ENCODE results near the gene PARD3.
"Not testable (repeated sequence)": the region's sequence is repeated elsewhere in the genome, so short reads cannot be mapped to it uniquely, and the experiment has no call there.

PARD3 gene

DNA sequence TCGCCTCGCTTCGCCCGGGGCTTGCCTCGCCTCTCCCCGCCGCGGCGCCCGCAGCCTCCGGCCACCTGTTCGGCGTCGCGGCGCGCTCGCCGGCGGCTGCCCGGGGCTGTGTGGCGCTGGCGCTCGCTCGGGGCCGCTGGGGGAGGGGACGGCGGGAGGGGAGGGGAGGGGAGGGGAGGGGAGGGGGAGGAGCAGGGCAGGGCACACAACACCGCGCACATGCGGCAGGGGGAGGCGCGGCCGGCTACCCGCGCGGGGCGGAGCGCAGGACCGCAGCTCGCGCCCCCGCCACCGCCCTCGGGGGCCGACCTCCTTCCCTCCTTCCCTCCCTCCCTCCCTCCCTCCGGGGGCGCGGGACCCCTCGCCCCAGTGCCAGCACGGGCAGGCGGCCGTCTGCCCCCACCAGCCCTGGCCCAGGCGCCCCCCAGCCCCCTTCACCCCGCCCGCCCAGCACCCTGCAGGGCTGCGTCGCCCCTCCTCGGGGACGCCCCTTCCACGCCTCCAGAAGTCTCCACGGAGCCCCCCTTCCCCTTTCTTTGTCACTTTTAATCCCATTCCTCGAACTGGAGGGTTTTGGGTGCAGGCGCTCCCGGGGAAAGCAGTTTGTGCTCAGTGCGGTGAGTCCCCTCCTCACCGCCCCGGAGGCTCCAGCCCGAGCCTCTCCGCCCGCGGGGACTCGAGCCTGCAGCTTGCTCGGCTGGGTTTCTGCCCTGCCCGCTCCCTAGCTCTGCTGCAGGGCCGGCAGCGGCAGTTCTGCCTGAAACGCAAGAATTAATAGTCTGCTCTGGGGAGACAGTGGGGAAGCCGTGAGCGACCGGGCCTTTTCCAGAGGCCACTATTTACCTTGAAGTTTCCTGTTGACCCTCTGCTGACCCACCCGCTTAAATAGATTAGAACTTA, at the start of gene PARD3:
Gene PARD3 (minus strand): TSS at position 112 of the 900 bp plus-strand sequence. CDS start 301 bp downstream, outside the sequence.
- peak; percentile 89 for DNase-seq

DNA sequence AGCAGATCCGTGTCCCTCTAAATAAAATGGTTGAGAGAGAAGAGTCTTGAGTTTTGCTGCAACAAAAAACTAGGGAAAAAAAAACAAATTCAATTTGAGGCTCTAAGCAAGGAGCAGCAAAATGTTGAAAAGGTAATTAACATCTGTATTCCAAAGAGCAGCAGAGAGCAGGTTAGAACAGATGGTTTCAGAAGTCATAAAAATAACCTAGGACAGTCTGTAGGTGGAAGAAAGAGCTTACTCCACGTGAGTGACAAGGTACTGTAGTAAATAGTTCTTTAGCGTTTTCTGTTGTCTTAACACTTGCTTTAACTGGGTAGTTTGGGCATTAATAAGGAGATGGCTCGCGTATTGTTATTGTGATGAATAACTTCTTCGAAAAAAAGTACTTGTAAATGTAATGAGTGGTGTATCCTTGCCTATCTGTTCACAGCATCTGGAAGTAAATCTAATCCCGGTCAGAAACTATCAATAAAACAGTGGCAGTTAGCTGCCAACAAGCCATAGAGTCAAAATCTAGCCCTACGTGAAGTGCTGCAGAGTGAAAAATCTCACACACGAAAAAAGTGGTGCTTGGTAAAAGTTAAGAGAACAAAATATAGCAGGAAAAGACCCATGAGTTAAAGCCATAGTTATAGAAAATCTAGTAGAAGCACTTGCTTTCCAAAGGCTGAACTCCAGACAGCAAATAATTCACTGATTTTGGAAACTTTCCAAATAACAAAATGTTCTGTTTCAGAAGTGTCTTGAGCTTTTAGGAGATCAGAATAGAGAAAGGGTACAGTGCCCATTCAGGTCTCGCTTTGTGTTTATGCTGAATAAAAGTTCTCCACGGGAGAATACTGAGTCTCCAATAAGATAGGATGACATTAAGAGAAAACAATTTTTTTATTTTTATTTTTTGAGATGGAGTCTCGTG, 49.3 kb upstream of the PARD3 start:
- DNase-seq, result no peak

DNA sequence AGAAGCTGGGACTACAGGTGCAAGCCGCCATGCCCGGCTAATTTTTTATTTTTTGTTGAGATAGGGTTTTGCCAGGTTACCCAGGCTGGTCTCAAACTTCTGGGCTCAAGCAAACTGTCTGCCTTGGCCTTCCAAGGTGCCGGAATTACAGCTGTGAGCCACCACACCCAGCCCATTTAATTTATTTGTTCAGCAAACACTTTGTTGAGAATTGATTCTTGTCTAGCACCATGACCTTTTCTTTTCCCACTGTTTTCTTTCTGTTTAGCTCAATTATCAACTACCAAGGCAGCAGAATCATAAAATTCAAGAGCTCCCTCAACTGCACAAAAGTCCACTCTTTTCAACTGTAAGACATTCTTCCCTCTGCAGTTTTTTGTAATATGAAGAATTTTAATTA, 47.8 kb upstream of the PARD3 start:
- DNase-seq, result no peak

DNA sequence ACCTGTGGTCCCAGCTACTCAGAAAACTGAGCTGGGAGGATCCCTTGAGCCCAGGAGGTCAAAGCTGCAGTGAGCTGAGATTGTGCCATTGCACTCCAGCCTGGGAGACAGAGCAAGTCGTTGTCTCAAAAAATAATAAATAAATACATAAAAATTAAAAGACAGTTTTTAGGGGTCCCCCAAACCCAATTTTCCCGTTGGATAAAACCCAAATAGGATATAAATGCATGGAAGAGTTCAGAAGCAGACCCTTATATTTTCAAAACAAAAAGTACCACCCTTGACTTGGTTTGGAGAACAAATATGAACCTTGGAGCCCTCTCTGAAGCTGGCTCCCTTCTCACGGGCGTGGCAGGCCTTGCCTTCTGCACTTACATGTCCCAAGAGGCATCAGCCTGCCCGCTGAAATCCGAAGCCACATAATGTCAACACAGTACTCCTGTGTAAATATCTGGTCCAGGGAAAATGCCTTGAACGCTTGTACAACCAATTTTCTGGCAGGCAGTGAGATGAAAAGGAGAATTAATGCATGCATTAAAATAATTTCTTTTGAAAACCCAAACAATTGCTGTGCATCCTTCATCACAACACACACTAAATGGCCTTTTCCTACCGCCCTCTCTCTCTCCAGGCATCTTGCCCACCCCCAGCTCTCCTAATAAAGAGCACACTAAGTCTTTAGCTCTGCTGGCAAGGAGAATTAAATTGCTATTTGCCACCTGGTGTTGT, 46.4 kb upstream of the PARD3 start:
- DNase-seq, result no peak

DNA sequence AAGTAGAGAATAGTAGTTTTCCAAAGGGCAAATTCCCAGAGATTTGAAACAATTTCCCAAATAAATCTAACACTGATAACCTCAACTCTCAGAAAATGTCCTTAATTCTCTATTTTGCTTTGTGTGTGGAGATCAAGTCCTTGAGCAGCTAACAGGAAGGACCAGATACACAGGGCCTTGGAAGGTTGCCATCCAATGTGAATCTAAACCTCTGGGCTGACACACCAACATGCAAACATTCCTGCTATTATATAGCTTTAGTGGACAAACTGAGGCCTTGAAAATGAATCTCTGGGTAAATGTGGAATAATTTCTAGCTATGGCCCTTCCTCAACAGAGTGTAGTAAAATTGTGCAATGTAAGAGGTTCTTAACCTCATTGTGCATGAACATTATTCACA, 44.1 kb upstream of the PARD3 start:
- DNase-seq, result no peak

DNA sequence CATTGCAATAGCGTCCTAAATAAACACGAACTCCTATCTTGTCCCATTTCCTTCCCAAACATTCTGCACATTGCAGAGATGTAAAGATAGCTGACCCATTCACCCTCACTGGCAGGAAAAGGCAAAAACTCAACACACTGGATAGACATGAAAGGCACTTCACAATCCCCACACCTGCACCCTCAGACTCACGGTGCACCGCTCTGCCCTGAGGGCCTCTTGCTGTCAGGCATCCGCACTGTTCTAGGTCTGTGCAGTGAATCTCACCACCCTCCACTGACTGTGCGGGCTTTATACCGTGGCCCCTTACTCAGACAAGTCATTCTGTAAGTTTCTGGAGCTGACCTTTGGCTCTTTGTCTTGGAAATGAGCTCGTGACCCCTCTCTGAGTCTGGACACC, 42.9 kb upstream of the PARD3 start:
- DNase-seq, result peak; percentile 53

DNA sequence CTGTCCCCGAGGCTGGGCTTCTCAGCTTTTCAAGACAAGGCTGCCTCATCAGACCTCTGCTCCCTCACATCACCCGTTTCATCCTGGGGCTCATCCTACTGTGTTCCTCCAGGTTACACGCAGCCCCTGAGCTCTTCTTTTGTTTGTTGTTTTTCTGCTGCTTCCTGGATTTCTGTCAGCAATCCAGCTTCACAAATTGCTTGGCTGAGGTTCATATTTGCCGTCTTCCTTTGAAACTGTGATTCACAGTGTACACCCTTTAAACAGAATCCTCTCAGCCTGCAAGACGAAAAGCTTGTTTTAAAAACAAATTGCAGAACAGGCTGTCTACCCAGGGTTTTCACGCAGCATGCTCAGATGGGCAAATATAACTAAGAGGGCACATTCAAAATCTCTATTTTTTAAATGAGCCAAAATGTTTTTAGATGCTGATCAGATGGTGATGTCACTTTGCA, 39.1 kb upstream of the PARD3 start:
- no peak for DNase-seq

DNA sequence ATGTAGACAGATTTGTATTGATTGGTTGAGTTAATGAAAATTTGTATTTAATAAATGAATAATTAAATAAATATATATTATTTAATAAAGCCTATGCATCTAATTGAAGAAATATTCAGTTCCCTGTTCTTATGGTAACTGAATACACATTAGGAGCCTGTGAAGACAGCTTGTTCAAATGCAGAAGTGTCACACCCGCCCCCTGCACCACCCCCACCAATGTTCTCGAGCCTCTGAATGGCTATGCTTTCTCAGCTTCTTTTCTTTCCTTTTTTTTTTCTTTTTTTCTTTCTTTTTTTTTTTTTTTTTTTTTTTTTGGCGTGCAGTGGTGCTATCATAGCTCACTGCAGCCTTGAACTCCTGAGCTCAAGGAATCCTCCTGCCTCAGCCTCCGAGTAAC, 38.3 kb upstream of the PARD3 start:
- no peak for DNase-seq

DNA sequence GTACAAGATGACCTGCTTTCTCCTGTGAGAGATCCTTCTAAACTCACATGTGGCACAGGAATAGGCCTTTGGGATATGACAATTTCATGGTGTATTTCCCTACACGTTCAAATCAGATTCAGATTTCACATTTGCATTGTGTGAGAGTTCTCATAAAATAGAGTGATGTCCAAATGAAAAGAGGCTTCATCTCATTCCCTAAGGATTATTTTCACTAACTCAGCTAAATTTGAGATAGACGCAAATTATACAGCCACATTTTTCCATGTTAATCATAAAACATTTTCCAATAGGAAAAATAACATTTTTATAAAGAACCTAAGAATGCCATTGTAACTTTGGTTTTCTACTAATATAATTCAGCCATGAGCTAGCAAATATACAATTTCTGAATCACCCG, 35.5 kb upstream of the PARD3 start:
- no peak for DNase-seq

DNA sequence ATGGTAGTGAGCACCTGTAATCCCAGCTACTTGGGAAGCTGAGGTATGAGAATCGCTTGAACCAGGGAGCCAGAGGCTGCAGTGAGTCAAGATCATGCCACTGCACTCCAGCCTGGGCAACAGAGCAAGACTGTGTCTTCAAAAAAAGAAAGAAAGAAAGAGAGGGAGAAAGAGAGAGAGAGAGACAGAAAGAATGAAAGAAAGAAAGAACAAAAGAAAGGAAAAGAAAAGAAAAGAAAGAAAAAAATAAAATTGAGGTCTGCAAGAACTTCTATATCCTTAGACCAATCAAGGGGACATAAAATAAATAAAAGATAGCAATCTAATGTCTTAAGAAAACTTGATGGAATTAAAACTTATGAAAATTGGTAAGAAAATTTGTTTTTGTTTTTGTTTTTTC, 34.9 kb upstream of the PARD3 start:
- no peak for DNase-seq

DNA sequence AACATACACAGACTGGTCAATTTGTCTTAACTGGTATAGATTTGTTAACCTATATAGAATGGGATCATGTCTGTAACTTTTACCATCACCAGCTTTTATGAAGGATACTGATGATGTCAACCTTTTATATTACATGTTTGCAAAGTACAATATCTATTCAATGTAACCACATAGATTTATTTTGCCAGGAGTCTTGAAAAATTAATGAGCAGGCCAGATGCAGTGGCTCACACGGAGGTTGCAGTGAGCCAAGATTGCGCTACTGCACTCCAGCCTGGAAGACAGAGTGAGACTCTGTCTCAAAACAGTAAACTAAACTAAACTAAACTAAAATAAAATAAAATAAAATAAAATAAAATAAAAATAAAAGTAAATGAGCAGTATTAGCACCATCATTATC, 30.0 kb upstream of the PARD3 start:
- no peak for DNase-seq

DNA sequence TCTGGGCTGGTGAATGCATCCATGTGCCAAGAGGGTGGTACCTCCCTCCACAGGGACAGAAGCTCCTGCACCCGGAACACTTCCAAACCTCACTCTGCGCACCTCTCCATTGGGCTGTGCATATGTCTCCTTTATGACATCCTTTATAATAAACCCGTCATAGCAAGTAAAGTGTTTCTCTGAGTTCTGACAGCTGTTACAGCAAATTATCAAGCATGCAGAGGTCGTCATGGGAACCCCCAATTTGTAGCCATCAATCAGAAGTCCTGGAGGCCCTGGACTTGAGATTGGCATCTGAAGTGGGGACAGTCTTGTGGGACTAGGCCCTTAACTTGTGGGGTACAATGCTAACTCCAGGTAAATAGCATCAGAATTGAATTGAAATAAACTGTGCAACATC, 29.4 kb upstream of the PARD3 start:
- DNase-seq, result no peak

DNA sequence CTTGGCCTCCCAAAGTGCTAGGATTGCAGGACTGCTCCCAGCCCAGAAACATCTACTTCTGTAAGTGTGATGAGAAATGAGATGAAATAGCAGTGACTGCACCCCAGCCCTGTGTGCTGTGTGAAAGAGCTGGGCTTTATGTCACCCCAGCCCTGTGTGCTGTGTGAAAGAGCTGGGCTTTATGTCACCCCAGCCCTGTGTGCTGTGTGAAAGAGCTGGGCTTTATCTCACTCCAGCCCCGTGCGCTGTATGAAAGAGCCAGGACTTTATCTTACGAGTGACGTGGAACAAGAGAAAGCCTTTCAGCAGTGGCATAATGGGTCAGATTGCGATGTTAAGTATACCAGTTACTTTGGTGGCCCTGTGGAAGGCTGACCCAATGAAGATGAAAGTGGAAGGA, 28.4 kb upstream of the PARD3 start:
- DNase-seq, result not testable (repeated sequence)

DNA sequence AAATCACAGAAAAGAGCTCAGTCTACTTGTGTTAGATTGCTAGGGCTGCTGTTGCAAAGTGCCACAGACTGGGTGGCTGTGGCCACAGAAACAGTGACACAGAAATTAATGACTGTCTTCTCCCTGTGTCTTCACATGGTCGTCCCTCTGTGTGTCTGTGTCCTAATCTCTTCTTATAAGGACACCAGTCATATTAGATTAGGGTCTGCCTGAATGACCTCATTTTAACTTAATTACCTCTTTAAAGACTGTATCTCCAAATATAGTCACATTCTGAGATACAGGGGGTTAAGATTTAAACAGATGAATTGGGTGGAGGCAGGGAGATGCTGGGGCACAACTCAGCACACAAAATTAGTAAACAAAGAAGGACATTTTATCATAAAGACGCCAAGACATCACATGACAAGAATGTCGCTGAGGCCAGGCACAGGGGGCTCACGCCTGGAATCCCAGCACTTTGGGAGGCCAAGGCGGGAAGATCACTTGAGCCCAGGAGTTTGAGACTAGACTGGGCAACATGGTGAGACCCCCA, 23.3 kb upstream of the PARD3 start:
- no peak for DNase-seq

DNA sequence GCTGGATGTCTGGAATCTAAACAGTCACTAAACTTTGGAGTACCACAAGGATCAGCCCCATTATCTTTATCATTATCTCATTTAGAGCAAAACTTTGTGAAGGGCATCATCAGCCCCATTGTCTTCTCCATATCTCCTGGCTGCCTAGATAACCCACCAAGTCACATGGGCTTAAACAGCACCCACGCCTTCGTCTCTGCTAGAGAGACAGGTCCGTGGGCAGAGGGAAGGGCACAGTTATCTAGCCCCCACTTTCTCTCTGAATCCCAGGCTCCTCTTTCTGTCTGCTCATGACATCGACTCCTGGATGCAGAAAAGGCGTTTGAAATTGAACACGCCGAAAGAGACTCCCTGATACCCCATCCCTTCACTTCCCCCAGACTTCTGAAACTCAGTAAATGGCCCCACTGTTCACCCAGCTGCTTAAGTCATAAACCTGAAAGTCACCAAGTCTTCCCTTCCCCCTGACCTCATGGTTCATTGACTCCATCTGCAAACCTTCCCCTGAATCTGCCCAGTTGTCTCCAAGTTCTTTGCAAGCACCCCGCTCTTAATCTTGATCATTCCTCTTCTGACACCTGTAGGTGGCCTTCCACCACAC, 20.9 kb upstream of the PARD3 start:
- no peak for DNase-seq

DNA sequence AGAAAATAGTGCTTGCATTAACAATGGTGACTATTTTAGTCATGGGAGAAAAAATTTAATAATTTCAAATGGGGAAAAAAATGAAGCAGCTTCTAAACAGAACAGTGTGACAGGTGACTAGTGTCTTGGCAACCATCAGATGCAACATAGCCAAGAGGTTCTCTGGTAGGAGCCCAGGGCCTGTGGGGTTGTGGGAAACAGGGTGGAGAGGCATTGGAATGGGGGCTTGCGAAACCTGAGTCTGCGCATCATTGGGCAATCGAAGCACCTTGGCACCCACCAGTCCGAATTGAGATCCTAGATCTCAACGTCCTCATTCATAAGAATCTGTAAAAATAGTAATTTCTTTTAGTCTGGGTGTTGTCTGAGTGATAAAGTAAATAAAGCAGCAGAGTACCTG, 19.2 kb upstream of the PARD3 start:
- DNase-seq, result no peak

DNA sequence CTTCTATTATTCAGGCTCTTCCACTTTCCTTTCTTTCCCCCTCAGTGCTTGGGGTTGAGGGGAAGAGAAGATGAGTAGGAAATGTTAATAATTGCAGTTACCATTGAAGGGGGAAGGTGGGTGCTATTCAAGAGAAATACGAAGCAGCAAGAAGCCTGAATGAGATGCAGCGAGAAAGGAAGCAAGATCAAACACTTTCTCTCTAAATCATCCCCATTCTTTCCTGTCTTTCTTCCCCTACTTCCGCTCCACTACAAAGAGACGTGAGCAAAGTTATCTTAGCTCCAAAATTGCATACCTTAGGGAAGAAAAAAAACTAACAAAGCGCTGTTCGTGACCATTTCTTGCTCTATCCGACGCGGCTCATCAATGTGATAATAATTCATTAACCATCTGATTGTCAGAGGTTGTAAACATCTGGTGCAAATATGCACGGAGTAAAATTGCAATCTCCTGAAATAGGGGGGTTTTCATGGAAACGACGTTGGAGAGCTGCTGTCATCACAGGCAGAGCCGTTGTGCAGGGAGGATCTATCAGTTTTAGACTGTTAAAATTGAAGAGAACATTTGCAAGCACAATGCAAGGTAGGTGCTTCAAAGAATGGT, 15.2 kb upstream of the PARD3 start:
- no peak for DNase-seq

DNA sequence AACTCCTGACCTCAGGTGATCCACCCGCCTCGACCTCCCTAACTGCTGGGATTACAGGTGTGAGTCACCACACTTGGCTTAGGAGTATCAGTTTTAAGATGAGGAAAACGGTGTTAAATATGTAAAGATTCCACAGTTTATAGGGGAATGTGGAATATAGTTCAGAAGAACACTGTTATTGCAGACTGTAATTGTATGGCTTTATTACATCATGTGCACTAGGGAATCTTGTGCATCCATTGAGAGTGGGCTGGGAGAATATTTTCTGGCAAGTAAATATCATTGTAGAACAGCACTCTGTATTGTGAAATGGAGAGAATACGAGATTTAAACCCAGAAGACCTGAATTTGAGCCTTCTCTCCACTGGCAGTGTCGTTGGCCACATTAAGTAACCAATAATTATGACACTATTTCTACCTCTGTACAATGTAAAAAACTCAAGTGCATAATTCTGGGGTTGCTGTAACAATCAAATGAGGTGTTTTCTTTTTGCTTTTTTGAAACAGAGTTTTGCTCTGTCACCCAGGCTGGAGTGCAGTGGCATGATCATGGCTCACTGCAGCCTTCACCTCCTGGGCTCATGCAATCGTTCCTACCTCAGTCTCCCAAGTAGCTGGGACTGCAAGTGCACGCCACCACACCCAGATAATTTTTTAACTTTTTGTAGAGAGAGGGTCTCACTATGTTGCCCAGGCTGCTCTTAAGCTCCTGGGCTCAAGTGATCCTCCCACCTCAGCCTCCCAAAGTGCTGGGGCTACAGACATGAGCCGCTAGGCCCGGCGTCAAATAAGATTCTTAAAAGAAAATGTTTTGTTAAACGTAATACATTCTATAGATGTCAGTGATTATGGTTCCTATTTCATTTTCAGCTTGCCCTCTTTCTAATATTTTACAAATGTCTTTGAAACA, 12.0 kb upstream of the PARD3 start:
- DNase-seq, result no peak

DNA sequence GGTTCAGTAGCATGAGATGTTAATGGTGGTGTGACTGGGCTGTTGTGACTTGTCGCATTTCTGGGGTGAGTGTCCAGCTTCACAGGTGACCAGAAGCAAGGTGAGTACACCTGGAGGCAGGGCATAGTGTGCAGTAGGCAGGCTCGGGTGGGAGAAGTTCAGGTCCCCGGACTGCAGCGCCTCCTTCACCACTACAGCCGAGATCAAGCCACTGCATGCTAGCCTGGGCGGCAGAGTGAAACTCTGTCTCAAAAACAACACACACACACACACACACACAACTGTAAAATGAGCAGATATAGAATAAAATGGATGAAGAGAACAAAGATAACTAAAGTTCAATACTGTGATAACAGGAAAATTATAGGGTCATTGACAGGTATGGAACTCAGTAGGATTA, 11.1 kb upstream of the PARD3 start:
- peak; percentile 61 for DNase-seq

DNA sequence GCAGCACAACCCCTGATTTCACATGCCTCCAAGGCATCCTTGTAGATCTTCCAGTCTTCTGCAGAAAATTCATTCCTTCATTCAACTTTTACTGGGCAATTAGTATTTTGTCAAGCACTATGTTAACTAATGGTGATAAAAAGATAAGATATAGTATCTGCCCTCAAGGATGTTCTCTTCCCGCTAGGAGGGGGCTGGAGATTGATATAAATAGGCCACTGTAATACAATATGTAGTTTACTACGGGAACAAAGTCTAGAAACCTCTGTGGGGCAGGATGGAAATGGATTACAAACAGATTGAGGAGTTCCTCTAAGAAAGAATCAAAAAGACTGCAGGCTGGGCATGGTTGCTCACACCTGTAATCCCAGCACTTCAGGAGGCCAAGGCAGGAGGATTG, 10.3 kb upstream of the PARD3 start:
- DNase-seq, result no peak

DNA sequence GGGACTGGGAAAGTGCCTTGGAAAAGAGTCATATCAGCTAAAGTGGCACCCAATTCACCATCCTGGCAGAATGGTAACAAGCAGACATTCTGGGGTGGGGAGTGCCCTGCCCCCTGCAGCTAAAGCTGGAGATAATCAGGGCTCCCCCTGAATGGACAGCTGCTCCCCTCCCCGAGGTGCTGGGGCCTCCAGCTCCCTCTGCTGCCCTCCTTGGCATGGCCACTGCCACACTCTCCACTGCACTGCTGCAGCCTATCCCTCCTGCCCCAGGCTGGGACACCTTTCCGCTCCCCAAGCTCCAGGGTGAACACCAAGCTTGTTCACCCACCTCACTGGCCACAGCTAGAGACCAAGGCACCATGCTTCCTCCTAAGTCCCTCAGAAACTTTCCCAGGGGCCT, 9.8 kb upstream of the PARD3 start:
- no peak for DNase-seq
